NCI-H187 (cell line): ENCODE measurements around the gene LRRFIP1.
"Not testable (repeated sequence)": the region's sequence is repeated elsewhere in the genome, so short reads cannot be mapped to it uniquely, and the experiment has no call there.

Source experiments
- DNase-seq, 2 experiments: peaks; one replicate each; lab custom pipeline; 2025; lab: John Stamatoyannopoulos, UW

LRRFIP1 gene

DNA sequence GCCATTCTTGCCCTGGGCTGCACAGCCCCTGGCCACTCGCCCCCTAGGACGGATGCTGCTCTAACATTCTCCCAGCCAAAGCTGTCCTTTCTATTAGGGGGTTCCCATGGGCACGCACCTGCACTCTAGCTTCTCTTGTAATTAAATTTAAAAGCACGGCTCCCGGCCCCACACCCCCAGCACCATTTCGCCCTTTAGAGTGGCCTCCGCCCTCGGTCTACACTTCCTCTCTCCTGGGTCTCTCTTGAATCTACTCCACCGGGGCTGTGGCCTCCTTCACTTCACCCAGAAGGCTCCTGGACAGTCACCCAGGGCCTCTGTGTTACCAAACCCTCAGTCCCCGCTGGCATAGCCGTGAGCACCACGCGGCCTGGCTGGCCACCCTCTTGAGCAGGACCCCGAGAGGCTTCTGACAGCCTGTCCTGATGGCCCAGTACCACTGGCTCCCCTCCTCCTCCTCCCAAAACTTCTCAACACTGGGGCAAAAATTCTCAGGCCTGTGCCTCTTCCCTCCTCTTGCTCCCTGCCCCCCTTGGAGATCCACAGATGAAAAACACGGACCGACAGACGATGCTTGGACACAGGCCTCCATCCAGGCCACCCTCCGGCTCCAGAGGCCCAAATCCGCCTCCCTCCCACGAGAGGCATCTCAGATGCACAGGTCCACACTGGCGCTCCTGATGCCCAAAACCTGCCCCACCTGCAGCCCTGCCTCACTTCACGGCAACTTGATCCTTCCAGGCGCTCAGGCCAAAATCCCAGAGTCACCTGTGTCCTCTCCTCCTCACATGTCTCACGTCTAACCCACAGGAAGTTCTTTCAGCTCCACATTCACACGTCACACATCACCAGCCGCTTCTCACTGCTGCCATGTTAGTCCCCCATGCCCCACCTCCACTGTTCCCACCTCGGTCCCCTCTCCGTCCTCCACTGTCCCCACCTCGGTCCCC is 29.9 kb upstream of the LRRFIP1 start:
- no peak for DNase-seq

- no peak for DNase-seq
These were observed 28.7 kb upstream of the LRRFIP1 start for GRCh38 chr2:237598468-237599208.

GRCh38 chr2:237599465-237600110 is 27.8 kb upstream of the LRRFIP1 start:
- no peak for DNase-seq

- no peak for DNase-seq
These were observed 27.1 kb upstream of the LRRFIP1 start for GRCh38 chr2:237600205-237600846.

DNA sequence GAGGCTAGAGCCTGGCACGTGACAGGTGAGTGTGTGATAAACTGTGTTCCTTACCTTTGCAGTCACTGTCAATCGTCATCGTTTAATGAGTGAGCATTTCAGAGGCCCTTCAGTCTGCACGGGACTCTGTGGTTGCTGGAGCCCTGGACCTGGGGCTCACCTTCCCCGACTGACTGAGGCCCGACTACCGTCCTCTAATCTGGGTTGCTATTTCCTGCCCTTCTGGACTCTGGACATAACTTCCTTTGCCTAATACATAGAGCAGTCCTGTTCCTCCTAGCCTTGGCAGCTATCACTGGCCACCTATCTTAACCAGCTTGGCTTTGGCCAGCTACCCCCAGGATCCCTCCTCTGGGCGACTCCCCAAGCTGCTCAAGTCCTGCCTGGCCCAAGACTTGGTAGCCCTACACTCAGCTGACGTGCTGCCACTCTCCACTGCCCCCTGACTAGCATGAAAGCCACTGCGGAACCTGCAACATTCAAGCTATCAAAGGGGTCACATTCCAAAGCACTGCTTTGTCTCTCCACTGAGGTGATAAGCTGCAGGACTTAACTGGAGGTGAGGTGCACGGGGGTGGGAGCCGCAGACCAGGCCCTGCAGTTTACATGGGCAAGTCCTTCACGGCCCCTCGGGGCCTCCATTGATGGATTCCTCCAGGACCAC is 25.8 kb upstream of the LRRFIP1 start:
- DNase-seq: no peak

- DNase-seq: no peak
These were observed 25.0 kb upstream of the LRRFIP1 start for GRCh38 chr2:237602409-237602808.

GRCh38 chr2:237603049-237603717 is 24.2 kb upstream of the LRRFIP1 start:
- DNase-seq: no peak

GRCh38 chr2:237603718-237604362 is 23.5 kb upstream of the LRRFIP1 start:
- DNase-seq: no peak

DNA sequence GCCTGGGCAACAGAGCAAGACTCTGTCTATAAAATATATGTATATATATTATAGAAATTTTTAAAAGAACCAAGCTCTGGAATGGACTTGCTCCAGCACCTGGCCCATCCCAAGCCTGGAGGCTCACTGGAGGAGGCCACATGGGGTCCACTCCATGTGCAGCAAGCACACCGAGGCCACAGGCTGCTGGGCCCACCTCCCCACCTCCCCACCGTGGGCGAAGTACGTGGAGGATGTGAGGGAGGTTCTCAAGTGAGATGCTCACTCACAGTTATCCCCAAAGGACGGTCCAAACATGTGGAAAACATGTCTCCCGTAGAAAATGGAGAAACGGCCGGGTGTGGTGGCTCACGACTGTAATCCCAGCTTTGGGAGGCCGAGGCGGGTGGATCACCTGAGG is 23.0 kb upstream of the LRRFIP1 start:
- DNase-seq: no peak

- DNase-seq: no peak
These were observed 22.4 kb upstream of the LRRFIP1 start for GRCh38 chr2:237604960-237605359.

- not testable (repeated sequence) for DNase-seq
These were observed 20.9 kb upstream of the LRRFIP1 start for GRCh38 chr2:237606522-237606921.

- DNase-seq: no peak
These were observed 14.6 kb upstream of the LRRFIP1 start for GRCh38 chr2:237612527-237613357.

DNA sequence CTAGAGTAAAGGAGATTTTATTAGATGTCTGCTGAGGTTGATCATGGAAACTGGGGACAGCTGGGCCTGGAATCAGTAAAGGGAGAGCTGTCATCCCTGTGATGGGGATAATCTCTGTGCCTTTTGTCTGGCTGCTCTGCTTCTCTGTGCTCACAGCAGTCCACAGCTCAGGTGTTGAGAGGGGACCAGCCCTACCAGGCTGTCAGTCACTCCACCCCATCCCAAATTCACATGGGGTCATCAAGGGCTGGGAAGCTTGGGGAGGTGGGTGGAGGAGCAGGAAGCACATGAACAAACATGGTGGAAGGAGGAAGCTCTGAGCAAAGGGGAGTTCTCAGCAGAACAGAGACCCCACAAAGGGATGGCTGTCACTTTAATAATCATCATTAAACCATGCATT is 13.7 kb upstream of the LRRFIP1 start:
- DNase-seq: no peak

DNA sequence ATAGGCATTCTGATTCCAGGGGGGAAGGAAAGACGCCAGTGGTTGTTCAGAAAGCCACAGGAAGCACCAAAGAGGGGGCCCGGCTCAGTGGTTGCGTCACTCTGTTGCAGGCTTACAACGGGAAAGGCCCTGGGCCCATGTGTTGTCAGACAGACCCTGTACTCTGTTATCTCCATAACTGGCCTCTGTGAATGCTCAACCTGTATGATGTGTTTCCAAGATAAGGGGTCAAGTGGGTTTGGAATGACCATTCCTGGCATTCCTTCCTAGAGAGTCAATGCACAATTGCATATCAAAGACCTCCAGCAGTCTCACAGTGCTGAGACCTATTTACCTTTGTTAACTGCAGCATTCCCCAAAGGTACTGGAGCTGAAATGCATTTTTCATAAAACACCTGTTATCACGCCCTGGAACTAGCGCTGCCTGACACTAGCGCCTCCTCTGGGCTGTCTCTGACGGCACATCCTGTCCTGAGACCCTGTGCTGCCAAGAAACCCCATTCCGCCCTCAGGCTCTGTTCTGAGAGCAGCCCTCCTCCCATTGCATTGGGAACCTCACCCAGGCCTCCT is 13.2 kb upstream of the LRRFIP1 start:
- no peak for DNase-seq

- DNase-seq: no peak
These were observed 11.6 kb upstream of the LRRFIP1 start for GRCh38 chr2:237615631-237616249.

- DNase-seq: no peak
These were observed 11.0 kb upstream of the LRRFIP1 start for GRCh38 chr2:237616373-237616733.

GRCh38 chr2:237616734-237617586 is 10.4 kb upstream of the LRRFIP1 start:
- no peak for DNase-seq

DNA sequence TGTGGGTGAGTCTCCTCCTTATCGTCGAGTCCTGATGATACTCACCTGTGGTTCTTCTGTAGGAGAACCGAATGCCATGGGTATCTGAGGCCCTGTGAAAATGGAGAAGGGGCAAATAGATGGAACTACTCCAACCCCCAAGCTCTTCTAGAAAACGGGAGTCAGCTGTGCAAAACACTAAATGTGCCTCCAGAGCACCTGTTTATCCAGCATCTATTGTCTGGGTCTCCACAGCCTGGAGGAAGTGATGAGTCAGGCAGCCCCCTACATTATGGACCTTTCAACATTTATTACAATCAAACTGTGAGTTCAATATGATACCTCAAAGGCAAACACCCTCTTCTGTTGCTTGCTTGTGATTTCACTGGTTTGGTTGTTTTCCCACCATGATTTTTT is 9.8 kb upstream of the LRRFIP1 start:
- DNase-seq: no peak
